T47D (cell line): ENCODE results near the gene FMN2.
"Not testable (repeated sequence)": the region's sequence is repeated elsewhere in the genome, so short reads cannot be mapped to it uniquely, and the experiment has no call there.

ENCODE experiments used
- DNase-seq, 2 experiments: peaks; one replicate each; pipeline versions ENCODE4 v3.0.0 to v3.0.0-alpha.2; 2011 to 2012; ENCODE audit warnings: low read depth in 1 of 2, low spot score in 1 of 2
- JUND ChIP-seq: IDR thresholded peaks from 2 replicates; pipeline ENCODE4 v1.6.1; 2012; ENCODE audit warnings: low read depth
- in situ Hi-C: cut with HindIII; loops from 2 replicates; pipeline ENCODE4 v1.10.0; 2016; ENCODE audit warnings: low sequenced_read_pairs, low pct_unique_long_range_greater_than_20kb

Gene FMN2

GRCh38 chr1:240409615-240410014 lies 317.9 kb downstream of the FMN2 start:
- in situ Hi-C loops, result no loop called here
- no peak for TF ChIP-seq JUND
- DNase-seq, result no peak

- no peak for DNase-seq
- in situ Hi-C loops, result no loop called here
- no peak for TF ChIP-seq JUND
Measured at GRCh38 chr1:240413732-240414131, 322.0 kb downstream of the FMN2 start.

- in situ Hi-C loops, result no loop called here
- no peak for TF ChIP-seq JUND
- DNase-seq, result no peak
Measured at GRCh38 chr1:240414237-240414636, 322.6 kb downstream of the FMN2 start.

- in situ Hi-C loops, DNase-seq: not testable (repeated sequence)
Measured at GRCh38 chr1:240415011-240415410, 323.3 kb downstream of the FMN2 start.

- in situ Hi-C loops, result no loop called here
- no peak for TF ChIP-seq JUND
- no peak for DNase-seq
Measured at GRCh38 chr1:240415532-240415931, 323.8 kb downstream of the FMN2 start.

- in situ Hi-C loops, result no loop called here
- DNase-seq, result peak in 1 of 2 experiments; percentile 39
- no peak for TF ChIP-seq JUND
Measured at GRCh38 chr1:240417317-240417716, 325.6 kb downstream of the FMN2 start.

GRCh38 chr1:240420766-240421165 lies 329.1 kb downstream of the FMN2 start:
- in situ Hi-C loops, result no loop called here
- no peak for DNase-seq
- TF ChIP-seq JUND, result no peak

GRCh38 chr1:240423246-240423924 lies 331.7 kb downstream of the FMN2 start:
- no peak for DNase-seq
- in situ Hi-C loops, result no loop called here
- no peak for TF ChIP-seq JUND

- TF ChIP-seq JUND, result no peak
- no peak for DNase-seq
- in situ Hi-C loops, result no loop called here
Measured at GRCh38 chr1:240424740-240425464, 333.2 kb downstream of the FMN2 start.

GRCh38 chr1:240426051-240426450 lies 334.4 kb downstream of the FMN2 start:
- no peak for TF ChIP-seq JUND
- no peak for DNase-seq
- in situ Hi-C loops, result no loop called here

GRCh38 chr1:240435996-240436566 lies 344.4 kb downstream of the FMN2 start:
- peak; percentile 13 to 71 for DNase-seq
- peak; percentile 31; the same call in 1 of the 2 replicates for TF ChIP-seq JUND
- in situ Hi-C loops, result no loop called here

GRCh38 chr1:240441669-240442068 lies 350.0 kb downstream of the FMN2 start:
- no peak for DNase-seq
- no peak for TF ChIP-seq JUND
- in situ Hi-C loops, result no loop called here

GRCh38 chr1:240445369-240445768 lies 353.7 kb downstream of the FMN2 start:
- TF ChIP-seq JUND, result no peak
- no peak for DNase-seq
- in situ Hi-C loops, result no loop called here
